Adrenal gland (tissue), 12 donors: ENCODE measurements around the gene MARCKS. TPM values are rescaled to one million over a fixed set of nuclear protein-coding genes. Genes with fewer than 3 reads are reported as not detected.

ENCODE experiments used
- DNase-seq, 7 donors: peaks; one replicate each; pipeline ENCODE4 v3.0.0-alpha.2; 2019 to 2020
- H3K27ac ChIP-seq, 5 donors: fragments of 200-600 bp; sonication (generic) in 4 of 5; 1 replicate in 3 of 5; 2 replicates in 2 of 5; pipeline versions ENCODE4 v1.5.1 to v1.8.0; 2016 to 2020; ENCODE audit warnings: mild to moderate bottlenecking in 1 of 5
- H3K27me3 ChIP-seq: fragments of 200-600 bp; 2 replicates; pipeline ENCODE4 v1.8.0; 2021
- H3K36me3 ChIP-seq, 2 donors: fragments of 200-600 bp; replicated peaks in 1 of 2; 1 replicate in 1 of 2; 2 replicates in 1 of 2; pipeline versions ENCODE4 v1.5.1 to v1.8.0; 2018 to 2022
- H3K4me1 ChIP-seq, 2 donors: fragments of 200-600 bp; replicated peaks in 1 of 2; 1 replicate in 1 of 2; 2 replicates in 1 of 2; pipeline versions ENCODE4 v1.5.1 to v1.8.0; 2018 to 2021
- H3K4me3 ChIP-seq, 4 donors: fragments of 200-600 bp; sonication (generic) in 3 of 4; one replicate each; pipeline ENCODE4 v1.5.1; 2016 to 2018
- H3K9me3 ChIP-seq, 3 donors: fragments of 200-600 bp; sonication (generic) in 1 of 3; replicated peaks in 1 of 3; 1 replicate in 2 of 3; 2 replicates in 1 of 3; pipeline versions ENCODE4 v1.5.1 to v1.8.0; 2016 to 2021
- POLR2A ChIP-seq, 2 donors: fragments of 450-650 bp; IDR thresholded peaks; one replicate each; pipeline ENCODE4 v1.6.1; 2017; ENCODE audit warnings: antibody characterized with exemption in 2 of 2, mild to moderate bottlenecking in 2 of 2, moderate library complexity in 1 of 2
- WGBS, 4 donors: extraction: QIAGEN DNeasy Blood & Tissue Kit in 2 of 4; methylation state at CpG; one replicate each; pipeline versions ENCODE4 v1.1.5 to v1.1.7; 2013 to 2017; 5-methylcytosine and 5-hydroxymethylcytosine counted together
- intact Hi-C, 2 donors: fragments of 100-400 bp; cut with DNase I; formaldehyde crosslinking; loops; one replicate each; pipeline versions ENCODE4 v1.14.1 to v1.15.0; 2022 to 2023
- polyA plus RNA-seq, 3 donors: library from polyadenylated mRNA; stranded (reverse); fragments of 200-250 nt in 2 of 3; fragments of 350-450 nt in 1 of 3; fragmentation: Illumina TruSeq in 1 of 3; extraction: RNeasy Lipid Tissue Mini Kit (QIAGEN cat#74804) in 1 of 3; gene quantifications; one replicate each; pipeline ENCODE4 v1.2.3, GENCODE V29; 2013 to 2014
- total RNA-seq, 9 donors: library from RNA; depleted of rRNA in 4 of 9; stranded (reverse); fragments of >200 nt in 4 of 9; fragments of 120-200 nt in 1 of 9; fragmentation: NEBNext Ultra II Directional in 1 of 9; extraction: Animal tissue kit (Norgen Biotek cat#: 25700) in 1 of 9; gene quantifications; one replicate each; pipeline versions ENCODE4 v1.1.0 to v1.2.4, GENCODE V29; 2013 to 2023
- TF ChIP-seq, protein P1 (sequence below), 6 experiments: fragments of 450-650 bp in 4 of 6; fragments of 200-600 bp in 2 of 6; sonication (generic) in 1 of 6; IDR thresholded peaks; 1 replicate in 5 of 6; 2 replicates in 1 of 6; pipeline versions ENCODE4 v1.5.1 to v1.8.0; 2016 to 2021; ENCODE audit warnings: antibody characterized with exemption in 6 of 6, mild to moderate bottlenecking in 2 of 6, moderate library complexity in 1 of 6
- donor health status: healthy with polysubstance abuse.
- donor health status: Bipolar disorder and iron deficiency.
- donor health status: DM: yes; HTN: yes; CAD: no.
- donor health status: DM: no; HTN: no; CAD: no.
- donor health status: DM: no; HTN: no; CAD: no.
- donor health status: DM: yes; HTN: yes; CAD: no.

The MARCKS gene
- total and polyA plus RNA-seq, 12 donors: 8.7 to 71.3 (median 41.1) TPM

- Histone ChIP-seq H3K4me1 (no peaks in the 10 kb centered on the region), H3K27me3 (peaks cover 3% of the 10 kb centered on the region), H3K27ac (no peak overlapping the region), H3K4me3 (no peak overlapping the region), H3K9me3 (no peaks in the 10 kb centered on the region), H3K36me3 (no peaks in the 10 kb centered on the region)
- intact Hi-C loops: no loop called here
- no peak for DNase-seq
- 84 to 93% (median 89%) methylated on average over 5 of the region's 5 CpGs for WGBS, 4 donors
- TF ChIP-seq, protein P1, sequence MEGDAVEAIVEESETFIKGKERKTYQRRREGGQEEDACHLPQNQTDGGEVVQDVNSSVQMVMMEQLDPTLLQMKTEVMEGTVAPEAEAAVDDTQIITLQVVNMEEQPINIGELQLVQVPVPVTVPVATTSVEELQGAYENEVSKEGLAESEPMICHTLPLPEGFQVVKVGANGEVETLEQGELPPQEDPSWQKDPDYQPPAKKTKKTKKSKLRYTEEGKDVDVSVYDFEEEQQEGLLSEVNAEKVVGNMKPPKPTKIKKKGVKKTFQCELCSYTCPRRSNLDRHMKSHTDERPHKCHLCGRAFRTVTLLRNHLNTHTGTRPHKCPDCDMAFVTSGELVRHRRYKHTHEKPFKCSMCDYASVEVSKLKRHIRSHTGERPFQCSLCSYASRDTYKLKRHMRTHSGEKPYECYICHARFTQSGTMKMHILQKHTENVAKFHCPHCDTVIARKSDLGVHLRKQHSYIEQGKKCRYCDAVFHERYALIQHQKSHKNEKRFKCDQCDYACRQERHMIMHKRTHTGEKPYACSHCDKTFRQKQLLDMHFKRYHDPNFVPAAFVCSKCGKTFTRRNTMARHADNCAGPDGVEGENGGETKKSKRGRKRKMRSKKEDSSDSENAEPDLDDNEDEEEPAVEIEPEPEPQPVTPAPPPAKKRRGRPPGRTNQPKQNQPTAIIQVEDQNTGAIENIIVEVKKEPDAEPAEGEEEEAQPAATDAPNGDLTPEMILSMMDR (IDR thresholded peaks at IDR 0.05): no peak
- no peak for TF ChIP-seq POLR2A (IDR thresholded peaks at IDR 0.05)
These were observed 9.7 kb upstream of the MARCKS start for GRCh38 chr6:113847447-113847846.

DNA sequence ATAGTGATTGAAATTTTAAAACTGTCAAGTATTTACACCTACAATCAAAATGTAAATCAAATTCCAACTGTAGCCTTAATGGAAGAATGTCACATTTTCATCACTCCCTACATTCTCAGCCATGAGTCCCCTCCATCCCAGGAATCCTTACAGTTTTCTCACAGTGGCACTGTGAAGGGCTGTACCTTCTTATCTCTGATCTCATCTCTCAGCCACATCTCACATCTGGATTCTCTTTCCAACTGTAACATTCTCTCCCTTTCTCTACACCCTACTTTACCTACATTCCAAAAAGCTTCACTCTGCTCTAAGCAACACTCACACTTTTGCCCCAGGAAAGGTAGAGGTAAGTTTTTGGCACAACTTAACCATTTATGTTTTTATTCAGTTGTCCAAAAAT, 8.9 kb upstream of the MARCKS start:
- no peaks in the 10 kb centered on the region for H3K4me1 ChIP-seq
- no peak overlapping the region for H3K27ac ChIP-seq
- H3K36me3 ChIP-seq: no peaks in the 10 kb centered on the region
- H3K27me3 ChIP-seq: peaks cover 3% of the 10 kb centered on the region
- H3K4me3 ChIP-seq: no peak overlapping the region
- no peak for DNase-seq
- H3K9me3 ChIP-seq: no peaks in the 10 kb centered on the region
- TF ChIP-seq POLR2A (IDR thresholded peaks at IDR 0.05): no peak
- TF ChIP-seq, protein P1 (IDR thresholded peaks at IDR 0.05): no peak
- intact Hi-C loops: no loop called here

DNA sequence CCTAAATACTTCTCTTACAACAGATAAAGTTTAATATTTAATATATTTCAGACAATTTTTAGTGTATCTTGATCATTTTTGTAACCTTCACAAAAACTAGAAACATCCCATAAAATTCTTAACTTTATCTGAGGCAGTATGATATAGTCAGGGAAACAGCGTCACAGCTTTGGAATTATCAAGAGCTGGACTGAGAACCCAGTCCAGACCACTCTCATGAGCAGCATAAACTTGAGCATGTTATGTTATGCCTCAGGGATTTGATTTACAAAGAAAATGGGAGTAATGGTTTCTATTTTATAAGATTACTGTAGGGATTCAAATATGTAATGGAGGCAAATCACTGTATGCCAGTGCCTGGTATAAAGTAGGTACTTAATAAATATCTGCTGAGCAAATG, 8.3 kb upstream of the MARCKS start:
- H3K4me1 ChIP-seq: no peaks in the 10 kb centered on the region
- 90 to 98% (median 96%) methylated on average over 1 of the region's 1 CpG for WGBS, 4 donors
- H3K9me3 ChIP-seq: no peaks in the 10 kb centered on the region
- no peak for DNase-seq
- no peak overlapping the region for H3K27ac ChIP-seq
- TF ChIP-seq, protein P1 (IDR thresholded peaks at IDR 0.05): no peak
- TF ChIP-seq POLR2A (IDR thresholded peaks at IDR 0.05): no peak
- H3K4me3 ChIP-seq: no peak overlapping the region
- peaks cover 3% of the 10 kb centered on the region for H3K27me3 ChIP-seq
- no peaks in the 10 kb centered on the region for H3K36me3 ChIP-seq
- intact Hi-C loops: no loop called here

DNA sequence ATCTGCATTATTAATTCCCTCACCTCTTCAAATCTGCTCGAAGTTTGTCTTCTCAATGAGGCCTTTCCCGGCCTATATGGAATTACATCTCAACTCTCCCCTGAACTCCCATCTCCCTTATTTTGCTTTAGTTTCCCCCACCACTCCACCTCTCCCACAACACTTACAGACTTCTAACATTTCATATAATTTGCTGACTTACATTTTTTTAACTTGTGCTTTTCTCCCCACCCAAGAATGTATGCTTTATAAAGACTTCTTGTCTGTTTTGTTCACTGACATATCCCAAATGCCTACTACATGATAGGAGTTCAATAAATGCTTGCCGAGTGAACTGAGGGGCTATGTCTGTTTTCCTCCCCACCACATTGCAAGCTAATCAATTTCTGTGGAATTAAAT, 3.9 kb upstream of the MARCKS start:
- peaks cover 6% of the 10 kb centered on the region for H3K27me3 ChIP-seq
- no peak overlapping the region for H3K4me3 ChIP-seq
- no peak for DNase-seq
- intact Hi-C loops: no loop called here
- H3K4me1 ChIP-seq: peaks cover 2 to 17% of the 10 kb centered on the region in 2 donors
- H3K36me3 ChIP-seq: no peaks in the 10 kb centered on the region
- no peaks in the 10 kb centered on the region for H3K9me3 ChIP-seq
- H3K27ac ChIP-seq: no peak overlapping the region
- 88 to 94% (median 90%) methylated on average over 3 of the region's 3 CpGs for WGBS, 4 donors
- no peak for TF ChIP-seq POLR2A (IDR thresholded peaks at IDR 0.05)
- TF ChIP-seq, protein P1 (IDR thresholded peaks at IDR 0.05): no peak
